GM18870 (cell line): Measurements from ENCODE around the gene PRDM8.
"Not testable (repeated sequence)": the region's sequence is repeated elsewhere in the genome, so short reads cannot be mapped to it uniquely, and the experiment has no call there.

Experiments used
- ATAC-seq: cut with Tn5 transposase; IDR thresholded peaks from one replicate; pipeline ENCODE4 v1.9.1; 2021; ENCODE audit warnings: moderate library complexity; ENCODE audit not compliant: unreplicated experiment

Gene PRDM8

GRCh38 chr4:80196922-80197573 is at the start of gene PRDM8:
Gene PRDM8, plus strand, starts transcription at chr4:80197503. Its CDS starts 2,578 bp downstream, at chr4:80200081.
- no peak for ATAC-seq

GRCh38 chr4:80150387-80151180 is 46.7 kb upstream of the PRDM8 start:
- no peak for ATAC-seq

- no peak for ATAC-seq
Measured at GRCh38 chr4:80151981-80152380, 45.3 kb upstream of the PRDM8 start.

- no peak for ATAC-seq
Measured at GRCh38 chr4:80153874-80154544, 43.3 kb upstream of the PRDM8 start.

- no peak for ATAC-seq
Measured at GRCh38 chr4:80154545-80154933, 42.8 kb upstream of the PRDM8 start.

- ATAC-seq = no peak
Measured at GRCh38 chr4:80155316-80155982, 41.9 kb upstream of the PRDM8 start.

GRCh38 chr4:80156410-80156809 is 40.9 kb upstream of the PRDM8 start:
- no peak for ATAC-seq

GRCh38 chr4:80161413-80162058 is 35.8 kb upstream of the PRDM8 start:
- ATAC-seq = no peak

GRCh38 chr4:80162418-80162817 is 34.9 kb upstream of the PRDM8 start:
- ATAC-seq = no peak

GRCh38 chr4:80165855-80166254 is 31.4 kb upstream of the PRDM8 start:
- ATAC-seq = no peak

GRCh38 chr4:80171251-80171650 is 26.1 kb upstream of the PRDM8 start:
- no peak for ATAC-seq

- ATAC-seq = no peak
Measured at GRCh38 chr4:80171656-80172055, 25.6 kb upstream of the PRDM8 start.

- peak; percentile 62 for ATAC-seq
Measured at GRCh38 chr4:80172203-80172602, 25.1 kb upstream of the PRDM8 start.

GRCh38 chr4:80173401-80173800 is 23.9 kb upstream of the PRDM8 start:
- peak; percentile 94 for ATAC-seq

- no peak for ATAC-seq
Measured at GRCh38 chr4:80173841-80174240, 23.5 kb upstream of the PRDM8 start.

- ATAC-seq = not testable (repeated sequence)
Measured at GRCh38 chr4:80177793-80178192, 19.5 kb upstream of the PRDM8 start.

GRCh38 chr4:80178964-80179363 is 18.3 kb upstream of the PRDM8 start:
- ATAC-seq = no peak

- ATAC-seq = no peak
Measured at GRCh38 chr4:80179637-80180161, 17.6 kb upstream of the PRDM8 start.

GRCh38 chr4:80180743-80181142 is 16.6 kb upstream of the PRDM8 start:
- no peak for ATAC-seq

- ATAC-seq = peak; percentile 40
Measured at GRCh38 chr4:80182237-80182866, 15.0 kb upstream of the PRDM8 start.
